HepG2 (cell line): ENCODE results near the gene ENG. TPM values are rescaled to one million over a fixed set of nuclear protein-coding genes. Genes with fewer than 3 reads are reported as not detected.
A peak's percentile ranks its signal among the peaks of the same experiment; 100 is the strongest.

Experiments
- FOSL1 ChIP-seq: sonication (generic); formaldehyde crosslinking; IDR thresholded peaks from 2 replicates; pipeline ENCODE4 v1.9.0; 2021; ENCODE audit warnings: missing genetic modification reagents, borderline replicate concordance
- FOXJ3 ChIP-seq: sonication (generic); formaldehyde crosslinking; IDR thresholded peaks from 2 replicates; pipeline ENCODE4 v1.4.0; 2020; ENCODE audit warnings: missing genetic modification reagents, mild to moderate bottlenecking, borderline replicate concordance
- HOXA5 ChIP-seq: sonication (generic); formaldehyde crosslinking; IDR thresholded peaks from 2 replicates; pipeline ENCODE4 v1.4.0; 2020; ENCODE audit warnings: missing genetic modification reagents
- KDM3A ChIP-seq: IDR thresholded peaks from 2 replicates; pipeline ENCODE4 v1.6.1; 2018; ENCODE audit warnings: low read depth, missing compliant biosample characterization
- MTF1 ChIP-seq: sonication (generic); formaldehyde crosslinking; IDR thresholded peaks from 2 replicates; pipeline ENCODE4 v1.5.0; 2020; ENCODE audit warnings: missing genetic modification reagents
- SNRNP70 ChIP-seq: fragments of 200-400 bp; formaldehyde crosslinking; IDR thresholded peaks from 2 replicates; pipeline ENCODE4 v1.6.1; 2017; ENCODE audit warnings: mild to moderate bottlenecking, low read depth, low read length, moderate library complexity
- ZFP82 ChIP-seq: sonication (generic); formaldehyde crosslinking; IDR thresholded peaks from 2 replicates; pipeline ENCODE4 v1.5.1; 2020; ENCODE audit warnings: mild to moderate bottlenecking, missing genetic modification reagents, borderline replicate concordance
- ZNF556 ChIP-seq: sonication (generic); formaldehyde crosslinking; IDR thresholded peaks from 2 replicates; pipeline ENCODE4 v1.4.0; 2020; ENCODE audit warnings: mild to moderate bottlenecking, missing genetic modification reagents, borderline replicate concordance
- ZNF572 ChIP-seq: sonication (generic); formaldehyde crosslinking; IDR thresholded peaks from 2 replicates; pipeline ENCODE4 v1.5.1; 2020; ENCODE audit warnings: mild to moderate bottlenecking, missing genetic modification reagents
- polyA plus RNA-seq, 8 experiments: library from polyadenylated mRNA; depleted of rRNA in 3 of 8; stranded (reverse) in 7 of 8; unstranded in 1 of 8; fragments of >200 nt; fragmentation: Illumina TruSeq in 4 of 8; extraction: Trizol in 4 of 8; gene quantifications; 2 replicates each; pipeline versions ENCODE4 v1.2.1 to v1.2.3, GENCODE V29; 2011 to 2016; ENCODE audit warnings: low read depth in 4 of 8, missing spikeins in 1 of 8, mixed read lengths in 1 of 8; ENCODE audit not compliant: insufficient read depth in 1 of 8
- total RNA-seq, 5 experiments: library from RNA; depleted of rRNA; stranded (reverse); fragments of >200 nt; fragmentation: Illumina TruSeq; extraction: Trizol; gene quantifications; 2 replicates each; pipeline ENCODE4 v1.2.3, GENCODE V29; 2016; ENCODE audit warnings: low read depth in 1 of 5
- TF ChIP-seq, protein P1 (sequence below): sonication (generic); formaldehyde crosslinking; IDR thresholded peaks from one replicate; pipeline ENCODE4 v1.5.1; 2020; ENCODE audit warnings: mild to moderate bottlenecking, missing genetic modification reagents; ENCODE audit errors: not compliant biosample characterization
- TF ChIP-seq, protein P2 (sequence below): sonication (generic); formaldehyde crosslinking; IDR thresholded peaks from 2 replicates; pipeline ENCODE4 v1.4.0; 2020; ENCODE audit warnings: missing genetic modification reagents, borderline replicate concordance
- TF ChIP-seq, protein P3 (sequence below): sonication (generic); formaldehyde crosslinking; IDR thresholded peaks from 2 replicates; pipeline ENCODE4 v1.4.0; 2020; ENCODE audit warnings: mild to moderate bottlenecking, missing genetic modification reagents
- TF ChIP-seq, protein P4 (sequence below): sonication (generic); formaldehyde crosslinking; conservative IDR thresholded peaks from 2 replicates; pipeline ENCODE4 v1.8.0; 2022; ENCODE audit warnings: low read depth, missing genetic modification reagents
- TF ChIP-seq, protein P5 (sequence below): sonication (generic); formaldehyde crosslinking; IDR thresholded peaks from 2 replicates; pipeline ENCODE4 v1.4.0; 2020; ENCODE audit warnings: mild to moderate bottlenecking, missing genetic modification reagents

ENG gene
- total and polyA plus RNA-seq, 2 of the 13 experiments (the other 11 are each of a cell fraction or from before 2014, with no cell fraction given): 0.02 to 1.1 TPM

DNA sequence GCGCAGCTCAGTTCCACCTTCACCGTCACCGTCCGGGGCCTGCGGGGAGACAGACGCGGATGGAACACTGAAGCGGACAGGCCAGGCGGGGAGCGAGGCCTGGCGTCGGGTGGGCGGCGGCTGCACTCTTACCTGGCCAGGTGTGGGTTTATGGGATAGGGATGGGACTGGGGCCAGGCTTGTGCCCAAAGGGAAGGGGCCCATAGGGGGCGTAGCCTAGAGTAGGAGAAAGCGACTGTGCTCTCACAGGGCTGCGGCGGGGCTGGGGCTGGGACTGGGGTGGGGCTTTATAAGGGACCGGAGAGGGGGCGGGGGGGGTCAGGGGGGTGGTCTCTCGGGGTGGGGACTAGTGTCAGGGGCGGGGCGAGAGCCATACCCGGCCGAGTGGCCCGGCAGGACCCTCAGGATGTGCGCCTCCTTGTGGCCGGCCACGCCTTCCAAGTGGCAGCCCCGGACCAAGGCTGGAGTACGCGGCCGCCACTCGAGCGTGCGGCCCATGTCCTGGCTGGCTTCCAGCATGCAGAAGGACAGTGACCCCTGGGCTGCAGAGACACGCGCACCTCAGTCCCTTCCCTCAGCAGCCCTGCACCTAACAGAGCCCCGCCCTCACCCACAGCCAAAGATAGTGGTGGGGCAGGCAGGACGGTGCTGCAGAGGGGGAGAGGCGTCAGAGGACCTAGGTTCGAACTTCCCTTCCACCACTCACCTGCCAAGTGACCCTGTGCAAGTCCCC is 29.0 kb downstream of the ENG start (continued):
- TF ChIP-seq, protein P1, sequence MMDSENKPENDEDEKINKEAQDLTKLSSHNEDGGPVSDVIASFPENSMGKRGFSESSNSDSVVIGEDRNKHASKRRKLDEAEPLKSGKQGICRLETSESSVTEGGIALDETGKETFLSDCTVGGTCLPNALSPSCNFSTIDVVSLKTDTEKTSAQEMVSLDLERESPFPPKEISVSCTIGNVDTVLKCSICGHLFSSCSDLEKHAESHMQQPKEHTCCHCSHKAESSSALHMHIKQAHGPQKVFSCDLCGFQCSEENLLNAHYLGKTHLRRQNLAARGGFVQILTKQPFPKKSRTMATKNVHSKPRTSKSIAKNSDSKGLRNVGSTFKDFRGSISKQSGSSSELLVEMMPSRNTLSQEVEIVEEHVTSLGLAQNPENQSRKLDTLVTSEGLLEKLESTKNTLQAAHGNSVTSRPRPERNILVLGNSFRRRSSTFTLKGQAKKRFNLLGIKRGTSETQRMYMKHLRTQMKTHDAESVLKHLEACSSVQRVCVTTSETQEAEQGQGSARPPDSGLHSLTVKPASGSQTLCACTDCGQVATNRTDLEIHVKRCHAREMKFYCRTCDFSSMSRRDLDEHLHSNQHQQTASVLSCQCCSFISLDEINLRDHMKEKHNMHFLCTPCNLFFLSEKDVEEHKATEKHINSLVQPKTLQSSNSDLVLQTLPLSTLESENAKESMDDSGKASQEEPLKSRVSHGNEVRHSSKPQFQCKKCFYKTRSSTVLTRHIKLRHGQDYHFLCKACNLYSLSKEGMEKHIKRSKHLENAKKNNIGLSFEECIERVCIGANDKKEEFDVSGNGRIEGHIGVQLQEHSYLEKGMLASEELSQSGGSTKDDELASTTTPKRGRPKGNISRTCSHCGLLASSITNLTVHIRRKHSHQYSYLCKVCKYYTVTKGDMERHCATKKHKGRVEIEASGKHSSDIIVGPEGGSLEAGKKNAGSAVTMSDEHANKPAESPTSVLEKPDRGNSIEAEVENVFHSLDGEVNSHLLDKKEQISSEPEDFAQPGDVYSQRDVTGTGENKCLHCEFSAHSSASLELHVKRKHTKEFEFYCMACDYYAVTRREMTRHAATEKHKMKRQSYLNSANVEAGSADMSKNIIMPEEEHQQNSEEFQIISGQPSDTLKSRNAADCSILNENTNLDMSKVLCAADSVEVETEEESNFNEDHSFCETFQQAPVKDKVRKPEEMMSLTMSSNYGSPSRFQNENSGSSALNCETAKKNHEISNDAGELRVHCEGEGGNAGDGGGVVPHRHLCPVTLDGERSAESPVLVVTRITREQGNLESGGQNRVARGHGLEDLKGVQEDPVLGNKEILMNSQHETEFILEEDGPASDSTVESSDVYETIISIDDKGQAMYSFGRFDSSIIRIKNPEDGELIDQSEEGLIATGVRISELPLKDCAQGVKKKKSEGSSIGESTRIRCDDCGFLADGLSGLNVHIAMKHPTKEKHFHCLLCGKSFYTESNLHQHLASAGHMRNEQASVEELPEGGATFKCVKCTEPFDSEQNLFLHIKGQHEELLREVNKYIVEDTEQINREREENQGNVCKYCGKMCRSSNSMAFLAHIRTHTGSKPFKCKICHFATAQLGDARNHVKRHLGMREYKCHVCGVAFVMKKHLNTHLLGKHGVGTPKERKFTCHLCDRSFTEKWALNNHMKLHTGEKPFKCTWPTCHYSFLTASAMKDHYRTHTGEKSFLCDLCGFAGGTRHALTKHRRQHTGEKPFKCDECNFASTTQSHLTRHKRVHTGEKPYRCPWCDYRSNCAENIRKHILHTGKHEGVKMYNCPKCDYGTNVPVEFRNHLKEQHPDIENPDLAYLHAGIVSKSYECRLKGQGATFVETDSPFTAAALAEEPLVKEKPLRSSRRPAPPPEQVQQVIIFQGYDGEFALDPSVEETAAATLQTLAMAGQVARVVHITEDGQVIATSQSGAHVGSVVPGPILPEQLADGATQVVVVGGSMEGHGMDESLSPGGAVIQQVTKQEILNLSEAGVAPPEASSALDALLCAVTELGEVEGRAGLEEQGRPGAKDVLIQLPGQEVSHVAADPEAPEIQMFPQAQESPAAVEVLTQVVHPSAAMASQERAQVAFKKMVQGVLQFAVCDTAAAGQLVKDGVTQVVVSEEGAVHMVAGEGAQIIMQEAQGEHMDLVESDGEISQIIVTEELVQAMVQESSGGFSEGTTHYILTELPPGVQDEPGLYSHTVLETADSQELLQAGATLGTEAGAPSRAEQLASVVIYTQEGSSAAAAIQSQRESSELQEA: no peak
- TF ChIP-seq, protein P2, sequence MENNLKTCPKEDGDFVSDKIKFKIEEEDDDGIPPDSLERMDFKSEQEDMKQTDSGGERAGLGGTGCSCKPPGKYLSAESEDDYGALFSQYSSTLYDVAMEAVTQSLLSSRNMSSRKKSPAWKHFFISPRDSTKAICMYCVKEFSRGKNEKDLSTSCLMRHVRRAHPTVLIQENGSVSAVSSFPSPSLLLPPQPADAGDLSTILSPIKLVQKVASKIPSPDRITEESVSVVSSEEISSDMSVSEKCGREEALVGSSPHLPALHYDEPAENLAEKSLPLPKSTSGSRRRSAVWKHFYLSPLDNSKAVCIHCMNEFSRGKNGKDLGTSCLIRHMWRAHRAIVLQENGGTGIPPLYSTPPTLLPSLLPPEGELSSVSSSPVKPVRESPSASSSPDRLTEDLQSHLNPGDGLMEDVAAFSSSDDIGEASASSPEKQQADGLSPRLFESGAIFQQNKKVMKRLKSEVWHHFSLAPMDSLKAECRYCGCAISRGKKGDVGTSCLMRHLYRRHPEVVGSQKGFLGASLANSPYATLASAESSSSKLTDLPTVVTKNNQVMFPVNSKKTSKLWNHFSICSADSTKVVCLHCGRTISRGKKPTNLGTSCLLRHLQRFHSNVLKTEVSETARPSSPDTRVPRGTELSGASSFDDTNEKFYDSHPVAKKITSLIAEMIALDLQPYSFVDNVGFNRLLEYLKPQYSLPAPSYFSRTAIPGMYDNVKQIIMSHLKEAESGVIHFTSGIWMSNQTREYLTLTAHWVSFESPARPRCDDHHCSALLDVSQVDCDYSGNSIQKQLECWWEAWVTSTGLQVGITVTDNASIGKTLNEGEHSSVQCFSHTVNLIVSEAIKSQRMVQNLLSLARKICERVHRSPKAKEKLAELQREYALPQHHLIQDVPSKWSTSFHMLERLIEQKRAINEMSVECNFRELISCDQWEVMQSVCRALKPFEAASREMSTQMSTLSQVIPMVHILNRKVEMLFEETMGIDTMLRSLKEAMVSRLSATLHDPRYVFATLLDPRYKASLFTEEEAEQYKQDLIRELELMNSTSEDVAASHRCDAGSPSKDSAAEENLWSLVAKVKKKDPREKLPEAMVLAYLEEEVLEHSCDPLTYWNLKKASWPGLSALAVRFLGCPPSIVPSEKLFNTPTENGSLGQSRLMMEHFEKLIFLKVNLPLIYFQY (CRISPR knock-in tag): no peak
- TF ChIP-seq, protein P3, sequence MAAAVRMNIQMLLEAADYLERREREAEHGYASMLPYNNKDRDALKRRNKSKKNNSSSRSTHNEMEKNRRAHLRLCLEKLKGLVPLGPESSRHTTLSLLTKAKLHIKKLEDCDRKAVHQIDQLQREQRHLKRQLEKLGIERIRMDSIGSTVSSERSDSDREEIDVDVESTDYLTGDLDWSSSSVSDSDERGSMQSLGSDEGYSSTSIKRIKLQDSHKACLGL: no peak
- TF ChIP-seq KDM3A (no peak), ZNF572 (CRISPR knock-in tag) (no peak), HOXA5 (0 out of 2 replicates have a peak, but pooled peaks have one; percentile 61), MTF1 (CRISPR knock-in tag) (no peak), ZNF556 (CRISPR knock-in tag) (0 out of 2 replicates have a peak, but pooled peaks have one; percentile 67), FOSL1 (CRISPR knock-in tag) (no peak), FOXJ3 (CRISPR knock-in tag) (no peak), SNRNP70 (no peak), ZFP82 (CRISPR knock-in tag) (no peak)
- TF ChIP-seq, protein P4, sequence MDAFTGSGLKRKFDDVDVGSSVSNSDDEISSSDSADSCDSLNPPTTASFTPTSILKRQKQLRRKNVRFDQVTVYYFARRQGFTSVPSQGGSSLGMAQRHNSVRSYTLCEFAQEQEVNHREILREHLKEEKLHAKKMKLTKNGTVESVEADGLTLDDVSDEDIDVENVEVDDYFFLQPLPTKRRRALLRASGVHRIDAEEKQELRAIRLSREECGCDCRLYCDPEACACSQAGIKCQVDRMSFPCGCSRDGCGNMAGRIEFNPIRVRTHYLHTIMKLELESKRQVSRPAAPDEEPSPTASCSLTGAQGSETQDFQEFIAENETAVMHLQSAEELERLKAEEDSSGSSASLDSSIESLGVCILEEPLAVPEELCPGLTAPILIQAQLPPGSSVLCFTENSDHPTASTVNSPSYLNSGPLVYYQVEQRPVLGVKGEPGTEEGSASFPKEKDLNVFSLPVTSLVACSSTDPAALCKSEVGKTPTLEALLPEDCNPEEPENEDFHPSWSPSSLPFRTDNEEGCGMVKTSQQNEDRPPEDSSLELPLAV (CRISPR knock-in tag): no peak
- TF ChIP-seq, protein P5, sequence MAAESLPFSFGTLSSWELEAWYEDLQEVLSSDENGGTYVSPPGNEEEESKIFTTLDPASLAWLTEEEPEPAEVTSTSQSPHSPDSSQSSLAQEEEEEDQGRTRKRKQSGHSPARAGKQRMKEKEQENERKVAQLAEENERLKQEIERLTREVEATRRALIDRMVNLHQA (CRISPR knock-in tag): no peak
